NOMO-1 (cell line): ENCODE measurements around the gene PACS2.
"Not testable (repeated sequence)": the region's sequence is repeated elsewhere in the genome, so short reads cannot be mapped to it uniquely, and the experiment has no call there.

Source experiments
- DNase-seq, 2 experiments: peaks; one replicate each; lab custom pipeline; 2025; ENCODE audit not compliant: unreplicated experiment in 2 of 2; lab: John Stamatoyannopoulos, UW

The PACS2 gene

GRCh38 chr14:105348169-105348944, 33.8 kb downstream of the PACS2 start:
- no peak for DNase-seq

GRCh38 chr14:105348945-105349699, 34.6 kb downstream of the PACS2 start:
- no peak for DNase-seq

GRCh38 chr14:105349992-105350391, 35.4 kb downstream of the PACS2 start:
- DNase-seq = no peak

- no peak for DNase-seq
Measured at GRCh38 chr14:105350450-105351244, 36.1 kb downstream of the PACS2 start.

- DNase-seq = no peak
Measured at GRCh38 chr14:105351410-105351809, 36.9 kb downstream of the PACS2 start.

- DNase-seq = peak; percentile 70 to 84
Measured at GRCh38 chr14:105351920-105352851, 37.6 kb downstream of the PACS2 start.

GRCh38 chr14:105353136-105353535, 38.6 kb downstream of the PACS2 start:
- DNase-seq = no peak

GRCh38 chr14:105354541-105354940, 40.0 kb downstream of the PACS2 start:
- DNase-seq = no peak

- no peak for DNase-seq
Measured at GRCh38 chr14:105355049-105355575, 40.6 kb downstream of the PACS2 start.

GRCh38 chr14:105355850-105356604, 41.5 kb downstream of the PACS2 start:
- no peak for DNase-seq

GRCh38 chr14:105356927-105357326, 42.4 kb downstream of the PACS2 start:
- no peak for DNase-seq

GRCh38 chr14:105357626-105358025, 43.1 kb downstream of the PACS2 start:
- no peak for DNase-seq

GRCh38 chr14:105358140-105358846, 43.7 kb downstream of the PACS2 start:
- DNase-seq = no peak

GRCh38 chr14:105358943-105359342, 44.4 kb downstream of the PACS2 start:
- DNase-seq = no peak

GRCh38 chr14:105361412-105361811, 46.9 kb downstream of the PACS2 start:
- DNase-seq = not testable (repeated sequence)

- peak in 1 of 2 experiments; percentile 10 for DNase-seq
Measured at GRCh38 chr14:105363847-105364708, 49.5 kb downstream of the PACS2 start.

- no peak for DNase-seq
Measured at GRCh38 chr14:105365101-105365500, 50.6 kb downstream of the PACS2 start.

GRCh38 chr14:105365681-105366080, 51.1 kb downstream of the PACS2 start:
- DNase-seq = no peak
